ENCODE data around the gene THOC3.
"Not testable (repeated sequence)": the region's sequence is repeated elsewhere in the genome, so short reads cannot be mapped to it uniquely, and the experiment has no call there.

THOC3 gene

DNA sequence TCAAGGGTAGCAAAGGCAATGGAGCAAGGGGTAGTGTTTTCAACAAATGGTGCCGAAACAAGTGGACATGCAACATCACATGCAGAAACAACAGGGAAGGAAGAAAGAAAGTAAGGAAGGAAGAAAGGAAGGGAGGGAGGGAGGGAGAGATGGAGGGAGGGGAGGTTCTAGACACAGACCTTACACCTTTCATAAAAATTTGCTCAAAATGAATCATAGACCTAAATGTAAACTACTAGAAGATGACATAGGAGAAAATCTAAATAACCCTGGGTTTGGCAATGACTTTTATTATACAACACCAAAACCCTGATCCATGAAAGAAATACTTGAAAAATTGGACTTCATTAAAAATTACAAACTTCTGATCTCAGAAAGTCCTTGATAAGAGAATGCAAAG lies 39.4 kb downstream of the THOC3 start:
- DNase-seq = not testable (repeated sequence)

DNA sequence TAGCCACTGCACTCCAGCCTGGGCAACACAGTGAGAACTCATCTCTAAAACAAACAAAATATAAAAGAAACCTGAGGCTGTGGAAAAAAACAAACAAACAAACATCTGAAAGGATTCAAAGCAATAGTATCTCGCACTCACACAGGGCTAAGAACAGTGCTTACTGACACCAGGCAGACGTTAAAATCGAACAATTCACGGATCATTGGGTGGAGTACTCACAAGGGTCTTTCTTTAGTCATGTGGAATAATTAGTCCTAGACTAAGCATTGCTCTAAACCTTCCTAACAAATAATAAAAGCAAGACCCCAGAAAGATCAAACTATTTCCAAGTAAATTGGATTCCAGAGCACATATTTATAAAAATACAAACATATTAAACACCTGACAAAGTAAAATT lies 43.0 kb downstream of the THOC3 start:
- DNase-seq = not testable (repeated sequence)

DNA sequence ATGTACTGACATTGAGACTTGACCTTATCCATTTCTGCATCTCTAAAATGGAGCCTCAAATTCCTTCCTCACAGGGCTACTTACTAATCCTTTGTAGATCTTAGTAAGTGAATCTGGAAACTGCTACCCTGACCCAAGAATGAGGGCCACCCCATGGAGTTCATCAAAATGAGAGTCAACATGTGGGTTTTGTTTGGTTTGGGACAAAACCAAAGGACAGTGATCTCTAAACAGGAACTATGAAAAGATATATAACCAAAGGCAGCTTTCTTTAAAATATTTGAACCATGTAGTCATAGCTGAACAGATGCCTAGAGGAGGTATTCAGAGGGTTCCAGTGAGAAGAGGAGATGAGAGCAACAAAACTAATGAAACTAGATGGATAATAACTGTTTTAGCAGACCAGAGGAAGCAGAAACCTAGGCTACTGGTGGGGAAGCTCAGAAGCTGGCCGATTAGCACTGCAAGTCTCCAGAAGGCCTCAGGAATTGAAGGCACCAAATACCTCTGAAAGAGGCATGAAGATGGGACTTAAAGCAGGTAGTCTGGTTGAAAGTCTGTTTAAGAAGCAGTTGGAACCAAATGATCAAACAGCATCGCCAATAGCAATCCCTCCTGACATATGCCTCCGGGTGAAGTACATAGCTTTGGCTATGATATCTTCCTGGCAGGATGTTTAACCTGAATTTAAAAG lies 45.8 kb downstream of the THOC3 start:
- DNase-seq = no peak

DNA sequence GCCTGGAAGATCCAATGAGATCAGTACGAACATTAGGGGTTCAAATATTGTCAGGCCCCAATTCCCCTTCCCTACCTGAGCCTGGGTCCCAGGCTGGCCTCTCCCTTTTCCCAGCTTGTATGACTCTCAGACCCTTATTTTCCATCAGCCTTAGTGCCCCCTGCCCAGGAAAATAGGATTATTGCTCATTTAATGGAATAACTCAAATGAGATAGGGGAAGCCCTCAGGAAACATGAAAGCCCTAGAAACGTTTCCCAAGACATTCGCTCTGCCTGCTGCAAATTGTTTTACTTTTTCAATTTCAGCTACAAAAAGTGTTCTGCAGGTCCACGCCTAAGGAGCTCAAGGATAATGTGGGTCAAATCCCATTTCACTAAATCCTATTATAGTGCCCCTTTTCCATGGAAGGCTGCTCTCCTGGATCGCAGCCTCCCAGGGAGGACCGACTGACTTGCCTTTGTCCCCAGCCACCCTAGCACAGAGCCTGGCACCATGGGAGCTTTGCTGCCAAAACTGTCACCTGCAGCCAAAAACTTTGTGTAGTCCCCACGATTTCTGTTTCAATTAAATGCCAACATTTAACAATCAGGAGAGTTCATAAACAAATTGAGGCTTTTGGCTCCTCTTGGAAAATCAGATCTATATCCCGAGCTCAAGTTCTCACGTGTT lies 46.9 kb downstream of the THOC3 start:
- DNase-seq = no peak

DNA sequence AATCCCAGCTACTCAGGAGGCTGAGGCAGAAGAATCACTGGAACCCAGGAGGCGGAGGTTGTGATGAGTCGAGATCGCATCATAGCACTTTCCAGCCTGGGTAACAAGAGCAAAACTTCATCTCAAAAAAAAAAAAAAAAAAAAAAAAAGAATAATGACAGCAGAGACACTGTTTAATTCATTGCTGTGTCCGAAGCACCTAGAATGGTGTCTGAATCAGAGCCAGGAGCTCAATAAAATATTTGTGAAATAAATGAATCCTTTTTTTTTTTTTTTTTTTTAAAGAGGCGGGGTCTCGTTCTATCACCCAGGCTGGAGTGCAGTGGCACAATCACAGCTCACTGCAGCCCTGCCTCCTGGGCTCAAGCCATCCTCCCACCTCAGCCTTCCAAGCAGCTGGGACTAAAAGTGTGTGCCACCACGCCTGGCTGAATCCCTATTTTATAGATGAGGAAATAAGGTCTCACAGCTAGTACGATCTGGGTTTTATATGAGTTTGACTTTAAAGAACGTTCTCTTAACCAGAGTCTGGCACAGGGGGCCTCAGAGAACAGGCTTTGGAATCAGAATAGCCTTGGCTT lies 47.8 kb downstream of the THOC3 start:
- DNase-seq = no peak

DNA sequence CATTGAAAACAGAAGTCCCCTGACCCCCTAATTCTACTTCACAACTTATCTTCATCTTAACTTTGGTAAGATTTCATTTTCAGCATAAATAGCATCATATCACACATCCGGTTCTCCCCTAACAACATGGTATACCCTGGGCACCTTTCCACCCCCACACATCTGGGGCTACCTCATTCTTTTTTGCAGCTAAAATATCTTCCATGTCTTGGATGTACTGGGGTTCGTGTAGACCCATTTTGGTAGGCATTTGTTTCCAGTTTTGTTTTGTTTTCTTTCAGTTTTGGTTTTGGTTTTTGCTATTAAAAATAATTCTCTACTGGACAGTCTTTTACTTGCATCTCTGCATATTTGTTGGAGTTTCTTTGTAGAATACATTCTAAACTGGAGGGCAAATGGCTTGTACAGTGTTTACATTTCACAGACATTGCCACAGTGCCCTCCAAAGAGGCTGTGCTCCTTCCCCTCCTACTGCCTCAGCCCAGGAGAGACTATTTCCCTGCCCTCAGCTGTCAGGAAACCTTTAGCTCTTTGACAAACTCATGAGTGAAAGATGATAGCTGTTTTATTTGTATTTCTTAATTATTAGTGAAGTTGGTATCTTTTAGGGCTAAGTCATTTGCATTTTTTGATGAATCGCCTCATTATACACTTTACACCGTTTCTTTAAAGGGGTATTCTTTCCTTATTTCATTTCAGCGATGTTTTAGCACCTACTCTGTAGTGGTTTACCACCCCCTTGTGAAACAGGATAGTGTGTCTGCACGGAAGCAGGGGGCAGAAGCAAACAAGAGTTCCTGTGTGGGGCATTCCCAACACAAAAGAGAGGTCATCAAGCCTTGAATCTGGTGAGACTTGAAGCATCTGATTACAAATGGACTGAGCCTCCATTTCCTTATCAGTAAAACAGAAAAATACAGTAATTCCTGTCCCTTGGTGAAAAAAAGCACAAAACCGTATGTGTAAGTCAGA lies 52.8 kb downstream of the THOC3 start:
- not testable (repeated sequence) for DNase-seq

DNA sequence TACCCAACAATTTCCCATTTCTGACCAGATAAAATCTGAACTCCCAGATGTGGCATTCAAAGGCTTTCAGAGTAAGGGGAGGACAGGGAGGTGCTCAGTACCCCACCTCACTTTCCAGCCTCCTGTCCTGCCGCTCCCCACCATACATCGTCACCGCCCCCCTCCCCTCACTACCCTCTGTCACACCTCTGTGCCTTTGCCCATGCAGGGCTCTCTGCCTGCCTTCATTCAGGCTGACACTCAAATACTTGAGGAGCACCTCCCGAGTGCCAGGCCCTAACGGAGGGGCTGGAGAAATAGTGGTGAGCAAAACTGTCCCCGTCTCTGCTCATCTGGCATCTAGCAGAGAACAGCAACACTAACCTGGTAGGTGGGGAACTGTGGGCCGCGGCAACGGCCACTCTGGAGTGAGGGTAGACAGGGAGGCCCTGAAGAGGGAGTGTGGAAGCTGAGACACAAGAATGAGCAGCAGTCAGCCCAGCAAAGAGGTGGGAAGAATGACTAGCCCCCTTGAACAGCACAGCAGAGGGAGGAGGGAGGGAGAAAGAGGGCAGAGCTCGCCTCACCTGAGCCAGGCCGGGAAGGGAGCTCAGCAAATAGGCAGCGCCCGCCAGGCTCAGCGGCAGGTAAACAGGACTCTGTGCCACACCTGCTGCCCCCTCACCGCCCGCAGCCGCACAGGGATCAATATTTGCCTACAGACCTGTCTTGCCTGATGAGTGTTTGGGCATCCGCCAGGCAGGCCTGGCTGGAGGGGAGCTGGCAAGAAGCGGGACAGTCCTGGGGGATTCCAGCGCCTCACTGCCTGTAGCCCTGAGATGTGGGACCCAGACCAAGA lies 54.1 kb downstream of the THOC3 start:
- DNase-seq = not testable (repeated sequence)

DNA sequence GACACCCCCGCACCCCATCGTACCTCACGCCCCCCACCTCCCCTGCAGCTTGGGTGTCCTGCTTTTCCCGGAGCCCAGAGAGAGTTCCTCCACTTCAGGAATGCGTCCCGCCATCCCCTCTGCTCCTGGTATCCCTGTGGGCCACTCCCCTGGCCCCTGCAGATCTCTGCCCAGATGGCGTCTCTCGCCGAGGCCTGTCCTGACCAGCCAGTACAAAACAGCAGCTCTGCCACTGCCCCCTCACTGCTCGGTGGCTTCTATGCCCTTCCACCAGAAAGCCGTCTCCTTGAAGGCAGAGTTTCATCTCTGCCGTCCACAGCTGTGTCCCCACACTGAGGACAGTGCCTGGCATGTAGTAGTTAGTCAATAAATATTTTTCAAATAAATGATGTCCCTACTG lies 58.0 kb downstream of the THOC3 start:
- DNase-seq = not testable (repeated sequence)
